ENCODE data around the gene REXO1.
"Not testable (repeated sequence)": the region's sequence is repeated elsewhere in the genome, so short reads cannot be mapped to it uniquely, and the experiment has no call there.

The REXO1 gene

DNA sequence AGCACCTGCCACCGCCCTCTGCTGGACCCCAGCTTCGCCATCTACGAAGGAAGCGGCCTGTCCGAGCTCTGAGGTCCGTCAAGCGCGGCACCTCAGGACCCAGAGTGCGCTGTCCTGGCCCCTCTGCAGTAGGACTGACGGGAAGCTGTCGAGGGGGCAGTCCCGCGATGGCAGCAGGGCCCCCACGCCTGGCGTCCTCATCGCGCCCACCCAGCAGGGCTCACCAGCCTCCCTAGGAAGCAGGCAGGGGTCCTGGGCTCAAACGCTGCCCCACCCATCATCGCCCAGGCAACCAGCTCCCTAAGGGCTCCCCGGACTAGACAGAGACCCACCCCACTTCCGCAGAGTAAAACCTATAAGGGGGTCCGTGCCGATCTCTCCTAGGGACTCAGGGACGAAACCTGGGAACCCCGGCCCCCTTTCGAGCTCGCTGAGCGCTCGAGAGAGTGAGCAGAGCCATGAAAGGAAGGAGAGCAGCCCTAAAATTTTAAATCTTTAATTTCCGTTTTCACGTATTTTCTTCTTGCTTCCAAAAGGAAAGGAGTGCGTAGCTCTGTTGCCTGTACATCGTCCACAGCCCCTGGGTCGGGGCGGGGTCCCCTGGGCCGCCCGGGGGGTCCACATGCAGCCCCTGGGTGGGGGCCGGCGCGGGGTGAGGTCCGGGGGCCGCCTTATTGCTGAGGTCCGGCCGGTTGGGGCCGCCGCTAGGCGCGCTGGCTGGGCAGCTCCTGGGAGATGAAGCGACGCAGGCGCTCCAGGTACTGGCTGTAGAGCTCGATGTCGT is 28.4 kb upstream of the REXO1 start:
- DNase-seq (ENCODE audit: low read depth) = not testable (repeated sequence)

DNA sequence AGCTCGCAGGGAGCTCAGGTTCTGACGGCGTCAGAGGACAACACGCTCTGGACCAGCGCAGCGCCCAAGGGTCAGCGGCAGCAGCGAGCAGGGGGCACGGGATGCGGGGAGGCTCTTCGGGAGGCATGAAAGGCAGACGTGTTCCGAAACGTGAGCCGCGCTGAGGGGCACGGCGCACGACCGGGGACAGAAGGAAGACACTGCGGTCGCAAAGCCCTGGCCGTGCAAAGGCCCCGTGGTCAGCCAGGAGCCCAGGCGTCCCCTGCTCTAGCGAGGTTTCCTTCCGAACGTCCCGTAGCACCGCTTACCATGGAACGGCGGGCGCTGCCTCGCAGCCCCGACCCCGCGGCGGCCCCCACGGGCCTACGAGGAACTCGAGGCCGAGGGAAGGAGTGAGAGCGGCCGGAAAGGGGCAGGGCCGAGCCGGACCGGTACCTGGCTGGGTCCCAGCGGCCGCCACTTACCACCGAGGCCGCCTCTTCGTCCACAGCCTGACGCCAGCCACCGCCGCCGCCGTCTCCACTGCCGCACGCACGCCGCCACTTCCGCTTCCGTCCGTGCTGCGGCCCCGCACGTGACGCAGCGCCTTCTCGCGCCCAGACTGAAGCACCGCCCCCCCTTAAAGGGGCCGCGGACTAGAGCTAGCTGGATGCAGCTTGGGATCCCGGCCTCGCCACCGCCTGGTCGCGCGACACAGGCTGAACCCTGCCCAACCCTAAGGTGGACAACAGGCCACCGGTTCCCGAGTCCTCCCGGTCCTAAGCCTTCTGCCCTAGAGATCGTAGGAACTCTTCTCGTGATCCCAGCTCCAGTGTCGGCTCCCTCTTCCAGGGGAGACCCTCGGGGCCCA is 27.6 kb upstream of the REXO1 start:
- DNase-seq (ENCODE audit: low read depth) = peak; percentile 91

DNA sequence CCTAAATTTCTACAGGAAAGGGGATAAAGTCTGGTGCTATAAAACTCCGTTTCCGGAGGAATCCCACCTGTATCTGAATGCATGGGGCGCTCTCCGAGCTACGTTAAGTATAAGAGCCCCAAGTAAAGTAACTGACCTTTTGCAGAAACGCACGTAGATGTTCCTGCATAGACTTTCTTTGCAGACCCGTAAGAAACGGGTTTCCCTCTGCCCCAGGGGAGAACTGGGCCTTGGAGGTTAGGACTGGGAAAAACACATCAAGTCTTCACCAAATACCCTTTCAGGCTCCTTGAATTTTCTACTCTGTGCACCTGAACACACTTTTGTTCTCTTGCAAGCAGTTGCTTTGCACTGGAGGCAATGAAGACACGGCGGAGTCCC is 27.0 kb upstream of the REXO1 start:
- not testable (repeated sequence) for DNase-seq (ENCODE audit: low read depth)

DNA sequence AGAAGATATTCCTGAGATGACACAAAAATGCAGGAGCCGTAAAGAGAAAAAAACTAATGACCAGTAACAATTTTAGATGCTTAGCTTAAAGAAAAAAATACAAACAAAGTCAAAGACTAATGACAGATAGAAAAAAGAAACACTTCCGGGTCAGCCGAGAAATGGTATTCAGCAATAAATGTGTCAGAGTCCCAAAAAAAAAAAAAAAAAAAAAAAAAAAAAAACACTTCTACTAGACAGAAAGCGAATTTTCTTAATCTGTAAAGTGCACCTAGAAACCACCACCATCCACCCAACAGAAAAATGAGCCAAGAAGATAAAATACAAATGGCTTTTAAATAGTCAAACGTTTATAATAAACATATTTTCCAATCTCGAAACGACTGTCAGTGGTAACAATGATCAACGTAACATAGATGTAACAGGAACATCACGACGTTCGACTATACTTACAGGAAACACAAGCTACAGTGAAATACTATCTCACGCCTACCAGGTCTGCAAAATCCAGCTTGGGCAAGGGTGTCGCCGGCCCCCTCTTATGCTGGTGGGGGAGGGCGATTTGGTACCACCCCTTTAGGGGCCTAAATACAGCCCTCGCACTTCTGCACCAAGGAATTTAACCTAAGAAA is 26.4 kb upstream of the REXO1 start:
- peak; percentile 38 for DNase-seq (ENCODE audit: low read depth)

DNA sequence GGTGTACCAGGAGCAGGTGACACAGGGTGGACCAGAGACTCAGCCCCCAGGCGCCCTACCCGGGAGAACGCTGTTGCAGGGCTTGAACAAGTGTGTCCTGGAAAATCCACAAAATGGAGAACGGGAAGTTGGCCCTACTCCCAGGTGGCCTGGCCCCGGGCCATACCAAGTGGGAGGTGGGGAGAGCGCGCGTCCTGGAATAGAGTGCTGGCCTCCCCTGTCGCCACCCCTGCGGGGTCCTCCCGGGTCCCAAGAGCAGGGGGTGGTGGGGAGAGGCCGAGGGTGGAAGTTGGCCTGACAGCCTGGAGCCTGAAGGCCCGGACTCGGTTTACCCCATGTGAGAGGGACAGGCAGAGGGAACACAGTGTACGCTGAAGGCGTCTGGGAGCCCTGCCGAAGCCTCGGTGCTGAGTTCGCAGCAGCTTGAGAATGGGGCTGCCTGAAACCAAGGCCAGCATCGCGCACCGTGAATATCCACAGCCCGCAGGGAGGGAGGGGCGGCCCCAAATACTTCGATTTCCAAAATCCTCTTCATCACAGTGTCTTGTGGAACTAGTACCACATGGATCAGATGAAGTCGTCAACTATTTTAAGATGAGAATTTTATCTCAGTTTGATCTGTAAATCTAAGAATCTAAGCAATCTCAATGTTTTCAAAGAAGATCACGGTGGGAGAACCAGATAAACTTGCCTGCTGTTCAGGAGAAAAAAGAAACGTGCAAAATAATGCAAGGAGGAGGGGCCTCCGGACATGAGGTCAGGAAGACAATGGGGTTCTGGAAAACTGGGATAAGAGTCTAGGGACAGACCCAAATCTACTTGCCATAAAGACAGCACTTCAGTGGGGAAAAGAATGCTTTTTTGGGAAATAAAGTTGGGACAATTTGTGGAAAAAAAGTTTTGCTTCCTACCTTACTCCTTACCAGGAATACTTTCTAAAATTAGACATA is 25.5 kb upstream of the REXO1 start:
- DNase-seq (ENCODE audit: low read depth) = no peak

DNA sequence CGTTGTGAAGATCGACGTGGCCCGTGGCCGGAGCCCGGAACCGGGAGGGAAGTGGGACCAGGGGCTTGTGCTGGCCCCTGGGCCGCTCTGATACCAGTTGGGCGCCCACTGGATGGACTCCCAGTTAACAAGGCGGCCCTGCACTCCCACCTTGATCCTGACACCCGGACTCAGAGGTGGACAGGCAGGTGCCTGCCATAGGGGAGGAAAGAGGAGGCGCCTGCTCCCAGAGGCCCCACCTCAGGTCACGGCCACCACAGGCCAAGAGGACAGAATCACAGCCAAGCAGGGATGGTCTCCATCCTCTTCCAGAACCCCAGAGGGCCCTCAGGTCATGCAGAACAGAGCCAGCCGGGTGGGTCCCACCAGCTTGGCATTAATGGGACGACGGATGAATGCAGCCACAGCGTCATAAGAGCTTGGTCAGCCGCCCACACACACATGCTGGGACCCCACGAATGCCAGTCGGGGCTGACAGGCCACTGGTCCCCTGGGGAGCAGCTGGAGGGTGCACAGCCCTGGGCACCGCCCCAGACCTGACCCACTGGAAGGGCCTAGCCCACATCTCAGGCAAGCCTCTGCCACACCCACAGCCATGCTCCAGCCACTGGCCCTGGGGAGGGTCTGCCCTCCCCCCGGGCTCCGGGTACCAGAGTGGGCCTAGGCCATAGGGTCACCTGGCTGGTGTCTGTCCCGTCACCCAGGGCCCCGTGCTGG is 24.7 kb upstream of the REXO1 start:
- DNase-seq (ENCODE audit: low read depth) = no peak

DNA sequence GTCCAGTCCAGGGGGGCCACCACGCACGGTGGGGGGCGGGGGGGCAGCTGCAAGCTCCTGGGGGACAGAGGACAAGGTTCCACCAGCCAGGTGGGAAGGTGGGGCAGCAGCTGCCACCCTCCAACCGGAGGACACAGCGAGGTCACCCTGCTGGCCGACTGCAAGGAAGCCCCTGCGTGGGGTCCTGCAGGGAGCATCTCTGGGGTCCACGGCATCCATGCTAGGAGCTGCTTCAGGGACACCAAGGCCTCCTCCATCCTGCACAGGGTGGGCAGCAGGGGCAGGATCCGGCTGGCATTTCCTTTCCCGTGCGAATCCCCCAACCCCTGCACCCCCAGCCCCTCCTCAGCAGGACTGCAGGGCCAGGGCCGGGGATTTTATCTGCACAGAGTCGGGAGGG is 23.3 kb upstream of the REXO1 start:
- no peak for DNase-seq (ENCODE audit: low read depth)

DNA sequence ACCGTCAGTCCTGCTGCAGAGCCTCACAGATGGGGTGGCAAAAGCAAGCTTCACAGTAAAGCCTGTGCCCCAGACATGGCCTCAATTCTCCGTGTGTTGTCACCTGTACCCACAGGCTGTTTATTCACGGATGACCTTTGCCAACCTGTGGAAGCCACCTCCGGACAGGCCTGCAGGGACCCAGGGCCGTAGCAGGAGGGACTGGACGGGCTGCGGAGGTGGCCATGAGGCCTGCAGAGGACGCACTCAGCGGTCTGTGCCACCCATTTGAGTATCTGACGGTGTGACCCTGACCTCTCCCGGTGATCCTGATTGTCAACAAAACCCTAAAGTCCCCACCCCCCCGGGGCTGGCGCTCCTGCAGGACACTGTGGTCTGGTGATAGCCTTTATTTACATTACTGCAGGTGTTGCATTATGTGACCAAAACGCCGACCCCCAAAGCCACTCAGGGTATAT is 22.9 kb upstream of the REXO1 start:
- no peak for DNase-seq (ENCODE audit: low read depth)

DNA sequence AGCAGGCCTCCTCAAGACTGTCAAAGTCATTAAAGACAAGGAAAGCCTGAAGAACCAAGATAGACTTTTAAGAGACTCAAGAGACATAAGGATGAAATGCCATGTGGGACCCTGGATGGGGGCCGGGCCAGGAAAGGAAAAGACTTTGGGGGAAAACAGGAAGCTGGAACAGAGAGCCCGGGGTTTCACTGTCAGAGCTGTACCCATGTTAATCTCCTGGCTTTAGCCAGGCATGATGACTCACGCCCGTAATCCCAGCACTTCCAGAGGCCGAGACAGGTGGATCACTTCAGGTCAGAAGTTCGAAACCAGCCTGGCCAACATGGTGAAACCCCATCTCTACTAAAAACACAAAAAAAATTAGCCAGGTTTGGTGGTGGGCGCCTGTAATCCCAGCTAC is 20.7 kb upstream of the REXO1 start:
- no peak for DNase-seq (ENCODE audit: low read depth)

DNA sequence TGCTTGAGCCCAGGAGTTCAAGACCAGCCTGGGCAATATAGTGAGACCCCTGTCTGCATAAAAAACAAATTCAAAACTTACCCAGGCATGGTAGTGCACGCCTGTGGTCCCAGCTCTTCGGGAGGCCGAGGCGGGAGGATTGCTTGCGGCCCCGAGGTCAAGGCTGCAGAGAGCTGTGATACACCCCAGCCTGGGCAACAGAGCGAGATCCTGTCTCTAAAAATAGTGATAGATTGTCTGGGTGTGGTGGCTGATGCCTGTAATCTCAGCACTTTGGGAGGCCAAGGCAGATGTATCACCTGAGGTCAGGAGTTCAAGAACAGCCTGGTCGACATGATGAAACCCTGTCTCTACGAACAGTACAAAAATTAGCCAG is 19.1 kb upstream of the REXO1 start:
- no peak for DNase-seq (ENCODE audit: low read depth)

DNA sequence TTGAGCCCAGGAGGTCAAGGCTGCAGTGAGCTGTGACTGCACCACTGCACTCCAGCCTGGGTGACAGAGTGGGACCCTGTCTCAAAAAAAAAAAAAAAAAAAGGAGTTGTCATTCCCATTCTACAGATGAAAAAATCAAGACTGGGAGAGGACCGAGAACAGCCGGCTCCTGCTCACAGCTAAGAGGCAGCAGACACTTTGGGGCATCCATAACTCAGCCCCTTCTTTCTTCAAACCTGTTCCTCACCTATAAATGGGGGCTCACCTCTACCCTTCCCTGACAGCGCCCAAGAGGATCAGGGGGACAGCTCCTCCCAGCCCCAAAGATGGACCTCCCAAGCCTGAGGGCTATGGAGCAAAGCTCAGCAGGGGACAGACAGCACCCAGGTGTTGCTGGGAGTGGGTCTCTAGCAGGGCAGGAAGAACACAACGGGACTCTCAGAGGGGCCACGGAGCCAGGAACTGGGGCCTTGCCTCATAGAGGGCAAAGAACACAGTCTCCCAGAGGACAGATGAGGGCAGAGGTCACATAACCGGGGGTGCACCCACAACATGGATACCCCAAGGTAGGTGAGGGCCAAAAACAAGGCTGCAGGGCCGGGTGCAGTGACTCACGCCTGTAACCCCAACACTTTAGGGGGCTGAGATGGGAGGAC is 18.5 kb upstream of the REXO1 start:
- DNase-seq (ENCODE audit: low read depth) = no peak

DNA sequence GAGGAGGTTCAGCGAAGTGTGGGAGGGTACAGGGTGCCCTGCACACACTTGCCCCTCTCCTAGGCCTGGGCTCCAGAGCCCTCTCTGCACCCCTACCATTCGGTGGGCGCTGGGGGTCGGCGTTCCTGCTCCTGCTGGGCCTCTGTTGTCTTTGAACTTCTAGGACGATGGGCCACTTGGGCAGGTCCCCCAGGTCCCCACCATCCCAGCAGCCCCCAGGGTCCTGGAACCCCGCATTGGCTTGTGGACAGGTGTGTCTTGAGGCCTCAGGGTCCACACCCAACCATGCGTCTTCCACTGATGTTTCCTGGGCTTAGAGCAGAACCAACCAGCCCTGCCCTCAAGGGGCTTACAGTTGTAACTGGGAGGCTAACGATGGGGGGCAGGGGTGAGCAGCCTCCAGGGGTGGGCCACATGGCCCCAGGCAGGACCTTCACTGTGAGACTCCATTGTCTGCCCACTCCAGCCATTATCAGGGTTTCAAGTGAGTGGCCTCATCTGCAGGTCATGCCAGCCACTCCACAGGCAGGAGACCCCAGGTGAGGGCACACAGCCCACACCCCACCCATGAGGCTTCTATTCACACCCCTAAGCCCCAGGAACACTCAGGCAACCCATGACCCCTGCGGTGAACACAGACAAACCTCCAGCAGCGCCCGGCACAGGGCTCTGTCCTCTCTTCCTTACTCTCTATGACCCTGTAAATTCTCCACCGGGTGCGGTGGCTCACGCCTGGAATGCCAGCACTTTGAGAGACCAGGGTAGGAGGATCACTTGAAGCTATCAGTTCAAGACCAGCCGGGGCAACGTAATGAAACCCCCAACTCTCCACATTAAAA is 17.1 kb upstream of the REXO1 start:
- DNase-seq (ENCODE audit: low read depth) = no peak

DNA sequence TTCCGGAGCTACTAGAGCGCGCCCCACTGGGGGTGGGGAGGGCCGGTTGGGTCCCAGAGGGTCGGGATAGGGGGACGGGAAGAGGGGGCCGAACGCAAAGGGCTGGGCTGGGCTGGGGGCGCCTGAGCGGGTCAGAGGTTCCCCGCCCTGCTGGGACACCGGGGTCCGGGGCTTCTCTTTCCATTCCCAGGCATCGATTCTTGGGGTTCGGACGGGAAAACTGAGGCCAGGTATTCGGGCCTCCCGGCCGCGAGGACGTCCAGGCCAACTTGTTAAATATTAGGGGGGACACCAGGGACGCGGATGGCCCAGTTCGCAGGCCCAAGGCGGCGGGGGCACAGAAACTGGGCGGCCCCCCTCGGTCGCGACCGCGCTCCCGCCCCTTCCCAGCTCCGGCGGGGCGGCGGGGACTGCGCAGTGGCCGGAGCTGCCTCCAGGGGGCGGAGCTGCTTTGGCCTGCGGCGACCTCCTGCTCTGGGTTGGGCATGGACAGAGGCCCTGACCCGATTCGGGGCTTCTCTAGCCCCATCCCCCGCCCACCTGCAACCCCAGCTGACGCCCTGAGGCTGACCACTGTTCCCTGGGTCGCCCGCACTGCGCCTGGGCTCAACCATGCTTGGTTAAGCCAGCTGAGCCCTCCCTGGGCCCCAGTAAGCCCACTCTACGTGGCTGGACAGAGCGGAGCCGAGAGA is 16.3 kb upstream of the REXO1 start:
- peak; percentile 63 for DNase-seq (ENCODE audit: low read depth)

DNA sequence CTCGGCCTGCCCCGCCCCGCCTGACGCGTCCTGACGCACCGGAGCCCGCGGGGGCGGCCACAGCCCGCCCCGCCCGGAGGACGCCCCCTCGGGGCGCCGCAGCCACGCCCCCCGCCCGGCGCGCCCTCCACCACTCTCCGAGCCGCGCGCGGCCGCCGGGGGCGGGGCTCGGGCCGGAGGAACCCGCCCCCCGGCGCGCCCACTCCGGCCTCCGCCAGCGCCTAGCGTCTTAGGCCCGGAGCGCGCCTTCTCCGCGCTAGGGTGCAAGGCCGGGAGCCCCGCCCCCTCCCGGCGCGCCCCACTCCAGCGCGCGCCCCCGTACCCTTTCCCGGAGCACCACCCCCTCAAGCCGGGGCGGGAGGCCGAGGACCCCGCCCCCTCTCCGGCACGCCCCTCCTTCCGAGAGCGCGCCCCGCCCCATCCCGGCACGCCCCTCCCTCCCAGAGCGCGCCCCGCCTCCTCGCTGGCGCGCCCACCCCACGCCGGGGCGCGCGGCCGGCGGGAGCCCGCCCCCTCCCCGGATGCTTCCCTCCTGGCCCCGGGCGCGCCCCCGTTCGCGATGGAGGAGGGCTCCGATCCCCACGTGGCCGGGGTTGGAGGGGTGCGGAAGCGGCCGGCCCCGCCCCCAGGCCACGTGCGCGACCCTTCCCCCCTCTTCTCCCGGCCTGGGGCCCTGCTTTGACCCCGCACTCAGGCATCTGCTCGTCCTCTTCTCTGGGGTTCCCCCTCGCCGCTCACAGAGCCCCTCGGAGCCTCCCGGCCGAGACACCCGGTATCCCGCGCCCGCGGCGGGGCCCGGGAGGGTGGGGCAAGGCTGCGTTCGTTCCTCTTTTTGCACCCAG is 15.6 kb upstream of the REXO1 start:
- peak; percentile 92 for DNase-seq (ENCODE audit: low read depth)

DNA sequence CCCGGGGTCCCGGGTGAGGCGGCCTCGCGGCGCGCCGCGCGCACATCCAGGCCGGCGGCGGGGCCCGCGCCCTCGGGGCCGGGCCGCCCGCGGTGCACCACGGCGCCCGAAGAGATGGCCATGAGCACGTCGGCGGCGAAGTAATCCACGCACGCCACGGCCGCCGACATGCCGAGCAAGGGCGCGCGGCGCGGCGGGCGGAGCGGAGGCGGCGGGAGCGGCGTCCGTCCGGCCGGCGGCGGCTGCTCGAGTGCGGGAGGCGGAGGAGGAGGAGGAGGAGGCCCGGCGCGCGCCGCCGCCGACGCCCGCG is 15.0 kb upstream of the REXO1 start, which contains the start of gene KLF16:
Gene KLF16, minus strand, starts transcription at position 252 of the 310 bp plus-strand sequence. Its CDS starts 82 bp downstream, at position 170.
- no peak for DNase-seq (ENCODE audit: low read depth)

DNA sequence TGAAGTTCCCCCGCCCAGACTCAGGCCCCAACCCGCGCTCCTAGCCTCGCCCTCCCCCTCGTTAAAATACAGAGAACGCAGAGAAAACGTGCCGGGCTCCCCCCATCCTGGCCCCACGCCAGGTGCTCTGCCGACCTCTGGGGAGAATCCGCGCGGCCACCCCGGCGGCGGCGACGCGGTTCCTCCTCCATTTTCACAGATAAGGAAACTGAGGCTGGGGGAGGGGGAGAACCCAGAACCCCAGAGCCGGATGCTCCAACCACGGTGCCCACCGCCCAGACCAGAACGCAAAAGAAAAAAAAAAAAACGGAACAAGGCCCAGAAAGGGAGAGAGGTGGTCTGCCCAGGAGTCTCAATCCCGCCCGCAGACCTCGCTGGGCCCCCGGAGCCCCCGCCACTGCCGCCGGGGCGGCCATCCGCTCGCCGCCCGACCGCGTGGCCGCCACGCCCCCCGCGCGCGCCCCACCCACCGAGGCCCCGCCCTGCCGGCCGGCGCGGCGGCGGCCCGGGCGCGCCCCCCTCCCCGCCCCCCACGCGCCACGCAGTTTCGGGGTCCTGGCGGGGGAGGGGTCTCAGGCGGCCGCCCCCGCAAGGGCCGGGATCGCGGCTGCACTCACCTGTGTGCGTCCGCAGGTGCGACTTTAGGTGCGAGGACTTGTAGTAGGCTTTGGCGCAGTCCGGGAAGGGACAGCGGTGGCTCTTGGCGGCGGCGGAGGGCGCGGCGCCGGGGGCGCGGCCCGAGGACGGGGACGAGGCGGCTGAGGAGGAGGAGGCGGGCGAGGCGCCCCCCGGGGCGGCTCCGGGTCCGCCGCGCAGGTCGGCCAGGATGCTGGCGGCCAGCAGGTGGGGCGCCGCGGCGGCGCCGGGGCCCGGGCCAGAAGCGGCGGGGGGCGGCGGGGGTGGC is 14.4 kb upstream of the REXO1 start:
- peak; percentile 35 for DNase-seq (ENCODE audit: low read depth)

DNA sequence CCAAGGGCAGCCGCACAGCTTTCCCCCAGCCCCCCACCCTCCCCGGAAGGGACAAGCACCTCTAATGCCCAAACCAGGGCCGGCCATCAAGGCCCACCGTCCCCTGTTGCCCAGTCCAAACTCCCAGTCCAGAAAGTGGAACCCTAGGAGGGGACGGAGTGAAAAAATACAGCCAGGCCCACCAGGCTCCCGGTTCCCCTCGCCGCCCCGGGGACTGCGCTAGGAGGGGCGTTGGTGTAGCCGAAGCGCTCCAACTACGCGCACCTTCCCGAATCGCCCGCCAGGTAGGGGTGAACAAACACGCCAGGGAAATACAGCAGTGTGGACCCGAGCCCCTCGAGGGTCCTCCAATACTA is 13.8 kb upstream of the REXO1 start:
- DNase-seq (ENCODE audit: low read depth) = no peak
